GM19351 (cell line): ENCODE results near the gene NUDT19.
"Not testable (repeated sequence)": the region's sequence is repeated elsewhere in the genome, so short reads cannot be mapped to it uniquely, and the experiment has no call there.

ENCODE experiments used
- ATAC-seq: cut with Tn5 transposase; IDR thresholded peaks from one replicate; pipeline ENCODE4 v1.9.1; 2021; ENCODE audit warnings: mild to moderate bottlenecking, moderate library complexity; ENCODE audit not compliant: unreplicated experiment

The NUDT19 gene

GRCh38 chr19:32674931-32675719, 16.5 kb upstream of the NUDT19 start, which contains the start of gene ANKRD27:
TSS of gene ANKRD27 (minus strand) at chr19:32675180. CDS start at chr19:32659015, 16,165 bp downstream.
- ATAC-seq, result peak; percentile 95

GRCh38 chr19:32675720-32676185, 15.9 kb upstream of the NUDT19 start, which contains the start of gene RGS9BP:
TSS of gene RGS9BP (plus strand) at chr19:32675848. CDS start at chr19:32676264, 416 bp downstream.
- no peak for ATAC-seq

GRCh38 chr19:32676186-32676894, 15.3 kb upstream of the NUDT19 start:
- no peak for ATAC-seq

GRCh38 chr19:32676895-32677359, 14.7 kb upstream of the NUDT19 start:
- no peak for ATAC-seq

- ATAC-seq, result no peak
Measured at GRCh38 chr19:32677657-32678056, 14.0 kb upstream of the NUDT19 start.

- ATAC-seq, result no peak
Measured at GRCh38 chr19:32680986-32681385, 10.6 kb upstream of the NUDT19 start.

- ATAC-seq, result no peak
Measured at GRCh38 chr19:32682317-32682716, 9.3 kb upstream of the NUDT19 start.

GRCh38 chr19:32686847-32687475, 4.7 kb upstream of the NUDT19 start:
- no peak for ATAC-seq

- no peak for ATAC-seq
Measured at GRCh38 chr19:32687681-32688080, 3.9 kb upstream of the NUDT19 start.

GRCh38 chr19:32688311-32688710, 3.3 kb upstream of the NUDT19 start:
- no peak for ATAC-seq

- peak; percentile 61 for ATAC-seq
Measured at GRCh38 chr19:32691952-32692726, 518 bp downstream of the NUDT19 start.

GRCh38 chr19:32692727-32693061, 1.1 kb downstream of the NUDT19 start:
- ATAC-seq, result no peak

- ATAC-seq, result not testable (repeated sequence)
Measured at GRCh38 chr19:32693151-32694108, 1.8 kb downstream of the NUDT19 start.

- not testable (repeated sequence) for ATAC-seq
Measured at GRCh38 chr19:32694316-32694715, 2.7 kb downstream of the NUDT19 start.

GRCh38 chr19:32694851-32695250, 3.2 kb downstream of the NUDT19 start:
- ATAC-seq, result not testable (repeated sequence)

GRCh38 chr19:32695506-32695905, 3.9 kb downstream of the NUDT19 start:
- not testable (repeated sequence) for ATAC-seq

- ATAC-seq, result not testable (repeated sequence)
Measured at GRCh38 chr19:32696771-32697170, 5.2 kb downstream of the NUDT19 start.

- not testable (repeated sequence) for ATAC-seq
Measured at GRCh38 chr19:32700129-32700528, 8.5 kb downstream of the NUDT19 start.

- ATAC-seq, result no peak
Measured at GRCh38 chr19:32702010-32702409, 10.4 kb downstream of the NUDT19 start.
